Measurements from ENCODE around the gene HNRNPA0.

Gene HNRNPA0

GRCh38 chr5:137754961-137755762, 999 bp upstream of the HNRNPA0 start:
- DNase-seq (ENCODE audit: low read depth) = no peak

GRCh38 chr5:137753691-137754187, 424 bp downstream of the HNRNPA0 start:
- no peak for DNase-seq (ENCODE audit: low read depth)

DNA sequence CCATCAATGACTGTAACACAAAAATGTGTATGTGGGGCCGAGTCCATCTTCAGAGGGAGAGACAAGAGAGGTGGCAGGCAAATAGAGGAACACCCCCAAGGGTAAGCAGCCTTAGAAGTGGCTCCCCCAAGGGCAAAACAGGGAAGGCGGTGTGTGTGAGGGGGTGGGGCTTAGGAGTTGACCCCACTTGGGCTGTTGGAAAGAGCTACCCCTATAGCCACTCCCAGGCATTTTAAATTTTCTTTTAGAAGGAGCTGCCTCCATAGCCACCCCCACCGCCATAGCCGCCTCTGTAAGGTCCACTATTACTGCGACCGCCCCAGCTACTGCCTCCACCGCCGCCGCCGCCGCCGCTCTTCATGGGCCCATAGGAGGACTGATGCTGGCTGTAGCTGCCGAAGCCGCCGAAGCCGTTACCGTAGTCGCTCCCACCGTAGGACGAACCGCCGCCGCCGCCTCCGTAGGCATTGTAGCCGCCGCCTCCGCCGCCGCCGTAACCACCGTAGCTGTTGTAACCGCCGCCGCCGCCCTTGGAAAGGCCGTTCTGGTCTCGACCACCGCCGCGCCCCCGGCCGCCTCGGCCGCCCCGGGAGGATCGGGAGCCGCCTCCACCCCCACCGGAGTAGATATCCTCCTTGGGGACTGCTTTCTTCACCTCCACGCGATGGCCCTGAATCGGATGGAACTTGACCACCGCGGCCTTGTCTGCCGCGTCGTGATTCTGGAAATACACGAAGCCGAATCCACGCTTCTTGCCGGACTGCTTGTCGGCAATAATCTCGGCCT, 1.1 kb downstream of the HNRNPA0 start:
- no peak for DNase-seq (ENCODE audit: low read depth)

GRCh38 chr5:137751869-137752491, 2.2 kb downstream of the HNRNPA0 start:
- DNase-seq (ENCODE audit: low read depth) = no peak

DNA sequence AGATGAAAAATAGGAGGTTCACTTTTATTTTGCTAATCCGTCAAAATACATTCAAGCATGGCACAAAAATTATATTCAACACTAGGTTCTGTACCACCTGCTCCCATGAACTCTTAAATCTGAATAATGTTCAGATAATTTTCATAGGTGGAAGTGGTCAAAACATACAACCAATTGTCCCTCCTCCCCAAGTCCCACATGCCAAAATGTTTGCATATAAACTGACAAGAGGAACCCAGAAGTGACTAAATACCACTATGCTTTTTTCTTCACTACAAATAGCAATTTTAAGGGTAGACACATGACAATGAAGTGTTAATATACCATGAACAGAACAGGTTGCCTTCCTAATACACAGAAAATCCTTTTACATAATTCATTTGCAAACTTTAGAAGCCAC, 3.7 kb downstream of the HNRNPA0 start:
- DNase-seq (ENCODE audit: low read depth) = no peak

GRCh38 chr5:137747848-137748247, 6.3 kb downstream of the HNRNPA0 start:
- DNase-seq (ENCODE audit: low read depth) = no peak

DNA sequence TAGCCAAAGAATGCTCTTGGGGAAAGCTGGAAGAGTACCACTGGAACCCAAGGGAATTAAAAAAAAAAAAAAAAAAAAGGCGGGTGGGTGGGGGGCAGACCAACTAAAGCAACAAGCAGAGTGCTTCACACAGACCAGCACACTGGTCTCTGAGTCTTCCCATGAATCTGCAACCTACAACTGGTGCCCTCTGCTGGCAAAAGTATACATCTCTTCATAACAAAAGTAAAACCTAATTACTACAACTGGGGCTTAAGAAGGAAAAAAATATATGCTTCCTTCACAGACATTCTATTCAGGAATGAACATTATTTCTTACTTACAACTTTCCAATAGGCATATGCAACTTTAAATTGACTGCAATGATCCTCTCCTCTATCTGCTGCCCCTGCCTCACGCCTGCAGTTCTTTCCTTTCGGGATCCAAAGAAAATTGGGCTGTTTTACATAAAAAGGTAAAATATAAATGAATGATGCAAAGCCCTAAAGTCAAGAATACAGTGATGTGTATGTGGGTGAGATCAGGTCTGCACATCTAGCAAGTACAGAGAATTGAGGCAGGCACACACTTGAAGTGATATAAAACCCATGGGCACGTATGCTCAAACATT, 11.0 kb downstream of the HNRNPA0 start:
- no peak for DNase-seq (ENCODE audit: low read depth)

- DNase-seq (ENCODE audit: low read depth) = no peak
Measured at GRCh38 chr5:137741718-137742117, 12.4 kb downstream of the HNRNPA0 start.

DNA sequence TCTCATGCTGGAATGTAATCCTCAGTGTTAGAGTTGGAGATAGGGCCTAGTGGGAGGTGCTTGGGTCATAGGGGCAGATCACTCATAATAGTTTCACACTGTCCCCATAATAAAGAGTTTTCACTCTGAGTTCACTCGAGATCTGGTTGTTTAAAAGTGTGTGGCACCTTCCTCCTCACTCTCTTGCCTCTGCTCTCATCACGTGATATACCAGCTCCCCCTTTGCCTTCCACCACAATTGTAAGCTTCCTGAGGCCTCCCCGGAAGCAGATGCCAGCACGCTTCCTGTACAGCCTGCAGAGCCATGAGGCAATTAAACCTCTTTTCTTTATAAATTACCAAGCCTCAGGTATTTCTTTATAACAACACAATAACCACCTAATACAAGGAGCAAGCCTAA, 14.4 kb downstream of the HNRNPA0 start:
- no peak for DNase-seq (ENCODE audit: low read depth)

DNA sequence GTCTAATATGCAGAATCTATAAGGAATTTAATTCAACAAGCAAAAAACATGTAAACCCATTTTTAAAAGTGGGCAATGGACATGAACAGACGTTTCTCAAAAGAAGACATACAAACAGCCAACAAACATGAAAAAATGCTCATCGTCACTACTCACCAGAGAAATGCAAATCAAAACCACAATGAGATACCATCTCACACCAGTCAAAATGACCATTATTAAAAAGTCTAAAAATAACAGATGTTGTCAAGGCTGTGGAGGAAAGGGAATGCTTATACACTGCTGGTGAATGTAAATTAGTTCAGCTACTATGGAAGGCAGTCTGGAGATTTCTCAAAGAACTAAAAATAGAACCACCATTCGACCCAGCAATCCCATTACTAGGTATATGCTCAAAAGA, 15.2 kb downstream of the HNRNPA0 start:
- no peak for DNase-seq (ENCODE audit: low read depth)

DNA sequence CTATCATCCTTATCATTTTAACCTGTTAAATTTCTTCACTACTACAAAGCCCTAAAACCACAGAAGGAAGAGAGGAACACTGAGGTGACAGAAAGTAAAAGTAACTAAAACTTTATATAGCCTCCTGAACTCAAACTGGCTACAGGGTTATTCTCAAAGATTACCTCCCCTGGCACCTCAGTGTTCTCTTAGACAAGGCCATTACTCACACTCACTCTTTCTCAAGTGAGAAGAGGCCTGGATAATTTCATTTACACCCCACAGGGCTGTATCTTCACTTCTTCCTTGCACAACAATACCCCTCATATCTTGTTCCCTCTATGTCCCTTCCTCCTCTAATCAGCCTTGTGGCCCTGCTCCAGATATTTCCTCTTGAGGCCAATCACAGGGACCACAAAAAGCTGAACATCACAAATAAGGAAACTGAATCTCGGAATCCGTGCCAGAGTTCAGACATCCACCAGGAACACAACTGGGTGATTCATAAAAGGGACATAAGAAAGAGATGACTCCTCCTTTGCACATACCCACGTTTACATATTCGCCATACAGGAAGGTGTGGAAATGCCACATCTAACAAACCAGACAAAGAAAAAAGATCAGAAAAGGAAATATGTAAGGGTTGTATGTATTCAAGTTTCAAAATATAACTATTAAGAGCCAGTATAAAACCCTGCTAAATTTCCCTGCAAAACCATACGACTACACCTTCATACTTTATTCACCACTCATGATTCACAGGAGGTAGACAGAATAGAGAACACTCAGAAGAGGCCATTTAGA, 16.6 kb downstream of the HNRNPA0 start:
- DNase-seq (ENCODE audit: low read depth) = no peak

- DNase-seq (ENCODE audit: low read depth) = no peak
Measured at GRCh38 chr5:137736496-137736895, 17.7 kb downstream of the HNRNPA0 start.

- DNase-seq (ENCODE audit: low read depth) = no peak
Measured at GRCh38 chr5:137735555-137736284, 18.4 kb downstream of the HNRNPA0 start, which contains the start of gene KLHL3. Gene KLHL3, minus strand, starts transcription at chr5:137736089. Its CDS starts 443 bp downstream, at chr5:137735646.

- DNase-seq (ENCODE audit: low read depth) = no peak
Measured at GRCh38 chr5:137734962-137735554, 19.1 kb downstream of the HNRNPA0 start.

- DNase-seq (ENCODE audit: low read depth) = no peak
Measured at GRCh38 chr5:137734331-137734730, 19.8 kb downstream of the HNRNPA0 start.

- DNase-seq (ENCODE audit: low read depth) = no peak
Measured at GRCh38 chr5:137733922-137734321, 20.2 kb downstream of the HNRNPA0 start.

DNA sequence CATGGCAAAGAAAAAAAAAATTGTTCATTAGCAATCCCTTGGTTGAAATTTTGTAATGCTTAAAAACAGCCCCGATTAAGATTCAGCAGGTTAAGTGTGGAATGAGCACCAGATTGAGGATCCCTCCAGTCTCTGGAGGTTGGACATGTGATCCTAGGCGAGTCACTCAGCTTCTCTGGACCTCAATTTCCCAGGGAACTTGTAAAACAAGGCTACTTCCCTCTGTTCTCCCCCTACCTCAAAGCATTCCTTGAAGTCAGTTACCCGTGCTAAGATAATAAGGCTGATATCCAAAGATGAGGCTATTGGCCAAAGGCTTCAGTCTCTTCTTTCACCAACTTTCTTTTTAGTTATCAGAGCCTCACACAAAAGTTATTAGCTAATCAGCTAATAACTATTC, 21.2 kb downstream of the HNRNPA0 start:
- DNase-seq (ENCODE audit: low read depth) = no peak

- DNase-seq (ENCODE audit: low read depth) = no peak
Measured at GRCh38 chr5:137731176-137731575, 23.0 kb downstream of the HNRNPA0 start.

DNA sequence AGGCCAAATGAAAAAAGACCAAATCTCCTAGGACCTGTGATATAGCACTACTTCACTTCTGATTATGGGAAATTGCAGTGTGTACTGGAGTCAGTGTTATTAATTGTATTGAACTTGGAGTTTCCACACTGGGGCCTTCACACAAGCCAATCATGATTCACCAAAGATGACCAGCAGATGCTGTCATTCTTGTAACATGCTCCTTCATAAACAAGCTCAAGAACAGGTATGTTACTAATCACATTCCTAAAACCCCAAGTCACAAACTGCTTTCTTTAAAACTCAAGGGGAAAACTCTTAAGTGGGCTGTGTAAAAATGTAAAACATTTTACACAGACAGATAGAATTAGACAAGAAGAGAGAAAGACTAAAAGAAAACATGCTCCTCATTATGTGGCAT, 23.8 kb downstream of the HNRNPA0 start:
- DNase-seq (ENCODE audit: low read depth) = no peak

DNA sequence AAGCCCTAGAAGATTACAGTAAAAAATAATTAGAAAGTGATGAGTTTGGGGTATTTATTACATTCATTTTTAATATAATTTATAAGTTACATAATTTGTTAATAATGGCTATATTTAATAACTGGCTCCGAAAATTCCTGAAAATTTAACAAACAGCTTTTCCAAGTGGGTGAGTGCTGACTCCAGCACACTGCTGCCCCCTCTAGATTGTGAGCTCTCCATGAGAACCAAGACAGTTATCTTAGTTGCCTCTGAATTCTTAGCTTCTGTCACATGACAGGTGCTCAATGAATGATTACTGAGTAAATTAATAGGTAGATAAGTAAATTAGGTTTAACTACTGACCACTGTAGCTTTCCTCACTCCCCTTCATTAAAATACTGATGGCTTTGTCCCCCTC, 26.1 kb downstream of the HNRNPA0 start:
- DNase-seq (ENCODE audit: low read depth) = no peak

Data from stimulated activated CD8-positive, alpha-beta memory T cell treated with anti-CD3 and anti-CD28 coated beads, Interleukin-4, amount 100 ng/mL, for 24 hours (primary cell).